ENCODE measurements around the gene TANGO2.

DNA sequence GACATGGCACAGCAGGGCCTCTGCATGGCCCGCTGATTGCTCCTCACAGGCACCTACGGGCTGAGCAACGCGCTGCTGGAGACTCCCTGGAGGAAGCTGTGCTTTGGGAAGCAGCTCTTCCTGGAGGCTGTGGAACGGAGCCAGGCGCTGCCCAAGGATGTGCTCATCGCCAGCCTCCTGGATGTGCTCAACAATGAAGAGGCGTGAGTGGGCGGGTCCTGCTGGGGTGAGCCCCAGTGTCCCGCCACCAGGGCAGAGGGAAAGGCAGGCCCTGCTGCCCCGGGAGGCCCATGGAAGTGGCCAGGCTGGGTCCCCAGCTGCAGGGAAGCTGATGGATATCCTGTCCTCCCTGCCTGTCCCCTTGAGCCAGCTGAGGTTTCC lies 40.6 kb downstream of the TANGO2 start:
- TF ChIP-seq, protein P1, sequence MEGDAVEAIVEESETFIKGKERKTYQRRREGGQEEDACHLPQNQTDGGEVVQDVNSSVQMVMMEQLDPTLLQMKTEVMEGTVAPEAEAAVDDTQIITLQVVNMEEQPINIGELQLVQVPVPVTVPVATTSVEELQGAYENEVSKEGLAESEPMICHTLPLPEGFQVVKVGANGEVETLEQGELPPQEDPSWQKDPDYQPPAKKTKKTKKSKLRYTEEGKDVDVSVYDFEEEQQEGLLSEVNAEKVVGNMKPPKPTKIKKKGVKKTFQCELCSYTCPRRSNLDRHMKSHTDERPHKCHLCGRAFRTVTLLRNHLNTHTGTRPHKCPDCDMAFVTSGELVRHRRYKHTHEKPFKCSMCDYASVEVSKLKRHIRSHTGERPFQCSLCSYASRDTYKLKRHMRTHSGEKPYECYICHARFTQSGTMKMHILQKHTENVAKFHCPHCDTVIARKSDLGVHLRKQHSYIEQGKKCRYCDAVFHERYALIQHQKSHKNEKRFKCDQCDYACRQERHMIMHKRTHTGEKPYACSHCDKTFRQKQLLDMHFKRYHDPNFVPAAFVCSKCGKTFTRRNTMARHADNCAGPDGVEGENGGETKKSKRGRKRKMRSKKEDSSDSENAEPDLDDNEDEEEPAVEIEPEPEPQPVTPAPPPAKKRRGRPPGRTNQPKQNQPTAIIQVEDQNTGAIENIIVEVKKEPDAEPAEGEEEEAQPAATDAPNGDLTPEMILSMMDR (IDR thresholded peaks at IDR 0.05) = no peak
- TF ChIP-seq POLR2A (IDR thresholded peaks at IDR 0.05) = no peak
